Medulla oblongata (tissue), 1 donor: ENCODE data around the gene DIRAS2.
A peak's percentile ranks its signal among the peaks of the same experiment; 100 is the strongest.
"Not testable (repeated sequence)": the region's sequence is repeated elsewhere in the genome, so short reads cannot be mapped to it uniquely, and the experiment has no call there.

ENCODE experiments used
- DNase-seq: peaks from one replicate; pipeline ENCODE4 v3.0.0-alpha.2; 2015; ENCODE audit errors: extremely low spot score

The DIRAS2 gene

GRCh38 chr9:90642570-90643539 is at the start of gene DIRAS2:
Gene DIRAS2 (minus strand): TSS chr9:90642824. CDS start chr9:90613827, 28,997 bp downstream.
- peak; percentile 83 for DNase-seq

- no peak for DNase-seq
These were observed 42.1 kb upstream of the DIRAS2 start for GRCh38 chr9:90684736-90685135.

GRCh38 chr9:90684106-90684505 is 41.5 kb upstream of the DIRAS2 start:
- DNase-seq = no peak

- no peak for DNase-seq
These were observed 37.9 kb upstream of the DIRAS2 start for GRCh38 chr9:90680534-90680933.

GRCh38 chr9:90665072-90665471 is 22.4 kb upstream of the DIRAS2 start:
- DNase-seq = no peak

- no peak for DNase-seq
These were observed 17.2 kb upstream of the DIRAS2 start for GRCh38 chr9:90659650-90660364.

- no peak for DNase-seq
These were observed 16.2 kb upstream of the DIRAS2 start for GRCh38 chr9:90658783-90659182.

GRCh38 chr9:90658181-90658580 is 15.6 kb upstream of the DIRAS2 start:
- DNase-seq = no peak

- not testable (repeated sequence) for DNase-seq
These were observed 14.3 kb upstream of the DIRAS2 start for GRCh38 chr9:90656876-90657275.

- no peak for DNase-seq
These were observed 8.6 kb upstream of the DIRAS2 start for GRCh38 chr9:90651246-90651645.

GRCh38 chr9:90647843-90648242 is 5.2 kb upstream of the DIRAS2 start:
- no peak for DNase-seq

- no peak for DNase-seq
These were observed 3.1 kb upstream of the DIRAS2 start for GRCh38 chr9:90645721-90646120.

GRCh38 chr9:90641884-90642487 is 638 bp downstream of the DIRAS2 start:
- peak; percentile 62 for DNase-seq

- DNase-seq = peak; percentile 42
These were observed 1.5 kb downstream of the DIRAS2 start for GRCh38 chr9:90641086-90641485.

GRCh38 chr9:90640361-90640760 is 2.3 kb downstream of the DIRAS2 start:
- peak; percentile 21 for DNase-seq

- DNase-seq = peak; percentile 48
These were observed 5.0 kb downstream of the DIRAS2 start for GRCh38 chr9:90637626-90638025.

GRCh38 chr9:90632647-90633207 is 9.9 kb downstream of the DIRAS2 start:
- DNase-seq = no peak

- no peak for DNase-seq
These were observed 10.7 kb downstream of the DIRAS2 start for GRCh38 chr9:90631964-90632363.

- DNase-seq = no peak
These were observed 12.6 kb downstream of the DIRAS2 start for GRCh38 chr9:90629991-90630390.

GRCh38 chr9:90629354-90629753 is 13.3 kb downstream of the DIRAS2 start:
- DNase-seq = no peak

- DNase-seq = no peak
These were observed 25.8 kb downstream of the DIRAS2 start for GRCh38 chr9:90616806-90617205.

- DNase-seq = no peak
These were observed 29.1 kb downstream of the DIRAS2 start for GRCh38 chr9:90613502-90613901.
